NCI-H748 treated with DMSO at 0.1 percent for 48 hours (cell line): ENCODE data around the gene MYOCD.
"Not testable (repeated sequence)": the region's sequence is repeated elsewhere in the genome, so short reads cannot be mapped to it uniquely, and the experiment has no call there.

ENCODE experiments used
- DNase-seq: peaks from one replicate; lab custom pipeline; 2025; lab: John Stamatoyannopoulos, UW

The MYOCD gene, protein sequence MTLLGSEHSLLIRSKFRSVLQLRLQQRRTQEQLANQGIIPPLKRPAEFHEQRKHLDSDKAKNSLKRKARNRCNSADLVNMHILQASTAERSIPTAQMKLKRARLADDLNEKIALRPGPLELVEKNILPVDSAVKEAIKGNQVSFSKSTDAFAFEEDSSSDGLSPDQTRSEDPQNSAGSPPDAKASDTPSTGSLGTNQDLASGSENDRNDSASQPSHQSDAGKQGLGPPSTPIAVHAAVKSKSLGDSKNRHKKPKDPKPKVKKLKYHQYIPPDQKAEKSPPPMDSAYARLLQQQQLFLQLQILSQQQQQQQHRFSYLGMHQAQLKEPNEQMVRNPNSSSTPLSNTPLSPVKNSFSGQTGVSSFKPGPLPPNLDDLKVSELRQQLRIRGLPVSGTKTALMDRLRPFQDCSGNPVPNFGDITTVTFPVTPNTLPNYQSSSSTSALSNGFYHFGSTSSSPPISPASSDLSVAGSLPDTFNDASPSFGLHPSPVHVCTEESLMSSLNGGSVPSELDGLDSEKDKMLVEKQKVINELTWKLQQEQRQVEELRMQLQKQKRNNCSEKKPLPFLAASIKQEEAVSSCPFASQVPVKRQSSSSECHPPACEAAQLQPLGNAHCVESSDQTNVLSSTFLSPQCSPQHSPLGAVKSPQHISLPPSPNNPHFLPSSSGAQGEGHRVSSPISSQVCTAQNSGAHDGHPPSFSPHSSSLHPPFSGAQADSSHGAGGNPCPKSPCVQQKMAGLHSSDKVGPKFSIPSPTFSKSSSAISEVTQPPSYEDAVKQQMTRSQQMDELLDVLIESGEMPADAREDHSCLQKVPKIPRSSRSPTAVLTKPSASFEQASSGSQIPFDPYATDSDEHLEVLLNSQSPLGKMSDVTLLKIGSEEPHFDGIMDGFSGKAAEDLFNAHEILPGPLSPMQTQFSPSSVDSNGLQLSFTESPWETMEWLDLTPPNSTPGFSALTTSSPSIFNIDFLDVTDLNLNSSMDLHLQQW

DNA sequence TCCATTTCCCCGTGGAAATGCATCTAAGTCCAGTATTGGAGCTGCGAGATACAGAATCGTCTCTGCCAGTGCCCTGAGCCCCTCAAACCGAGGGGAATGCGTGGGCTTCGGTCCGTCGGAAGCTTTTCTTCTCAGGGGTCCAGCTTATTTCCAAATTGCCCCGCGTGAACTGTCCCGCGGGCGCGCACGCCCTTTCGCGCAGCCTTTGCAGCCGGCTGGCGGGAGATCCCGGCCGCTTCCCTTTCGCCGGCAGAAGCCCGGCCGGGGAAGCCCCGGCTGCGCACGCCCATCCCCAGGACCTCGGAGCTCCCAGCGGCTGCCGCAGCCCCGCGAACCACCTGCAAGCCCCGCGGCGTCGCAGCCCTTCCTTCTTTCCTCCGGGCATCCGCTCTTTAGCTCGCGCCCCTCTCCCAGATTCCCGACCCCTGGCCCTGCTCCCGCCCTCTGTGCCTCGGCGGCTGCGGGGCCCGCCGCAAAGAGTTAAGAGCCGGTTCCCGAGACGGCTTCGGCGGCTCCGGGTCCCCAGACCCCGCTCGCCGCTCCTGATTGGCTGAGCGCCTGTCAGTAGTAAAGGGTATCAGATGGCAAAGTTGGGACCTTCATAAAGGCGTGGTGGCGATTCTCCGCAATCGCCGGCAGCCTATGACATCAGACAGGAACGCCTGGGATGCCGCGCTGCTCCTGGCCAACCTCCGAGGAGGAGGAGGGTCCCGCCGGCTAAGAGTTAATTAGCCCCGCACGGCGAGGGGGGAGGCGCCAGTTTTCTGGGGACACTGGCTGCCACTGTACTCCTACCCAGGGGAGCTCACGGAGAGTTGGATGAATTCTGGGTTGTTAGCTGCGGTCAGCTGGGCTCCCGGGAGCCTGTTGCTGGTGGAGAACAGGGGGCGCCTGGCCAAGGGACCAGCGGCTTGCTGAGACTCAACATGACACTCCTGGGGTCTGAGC lies at the start of gene MYOCD:
TSS of gene MYOCD (plus strand) at position 628 of the 948 bp plus-strand sequence. CDS start at position 927, 299 bp downstream.
- peak; percentile 28 for DNase-seq

DNA sequence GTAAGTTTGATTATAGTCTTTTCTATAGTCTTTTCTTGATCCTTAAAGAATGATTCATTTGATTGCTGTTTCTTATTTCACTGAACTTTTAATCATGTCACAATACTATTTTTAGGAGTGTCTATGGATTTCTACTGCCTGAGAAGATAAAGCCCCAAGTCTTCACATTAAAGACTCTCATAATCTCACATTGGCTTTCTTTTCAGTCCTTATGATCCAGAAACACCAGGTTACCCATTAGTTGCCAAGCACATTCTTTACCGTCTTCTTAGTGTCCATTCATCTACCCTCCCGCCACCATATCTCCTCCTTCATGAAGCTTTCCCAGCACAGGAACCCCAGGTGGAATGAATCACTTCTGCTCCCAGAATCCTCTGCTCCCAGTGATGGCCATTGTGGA lies 49.5 kb upstream of the MYOCD start:
- DNase-seq = no peak

DNA sequence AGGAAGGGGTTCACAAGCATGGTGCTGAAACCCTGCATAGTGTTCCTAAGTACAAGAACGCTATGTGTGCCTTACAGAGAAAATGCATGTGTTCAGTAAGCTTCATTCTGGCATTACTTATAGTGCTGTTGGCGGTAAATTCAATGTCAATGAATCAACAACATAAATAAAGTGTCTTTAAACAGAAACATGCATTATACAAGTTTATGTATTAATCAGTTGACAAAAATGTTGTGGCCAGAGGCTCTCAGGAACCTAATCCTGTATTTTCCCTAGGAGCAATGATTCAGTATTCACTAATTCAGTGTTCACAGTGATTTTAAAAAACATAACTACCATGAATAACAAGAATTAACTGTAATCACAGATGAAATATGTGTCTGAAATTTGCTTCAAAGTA lies 47.1 kb upstream of the MYOCD start:
- no peak for DNase-seq

DNA sequence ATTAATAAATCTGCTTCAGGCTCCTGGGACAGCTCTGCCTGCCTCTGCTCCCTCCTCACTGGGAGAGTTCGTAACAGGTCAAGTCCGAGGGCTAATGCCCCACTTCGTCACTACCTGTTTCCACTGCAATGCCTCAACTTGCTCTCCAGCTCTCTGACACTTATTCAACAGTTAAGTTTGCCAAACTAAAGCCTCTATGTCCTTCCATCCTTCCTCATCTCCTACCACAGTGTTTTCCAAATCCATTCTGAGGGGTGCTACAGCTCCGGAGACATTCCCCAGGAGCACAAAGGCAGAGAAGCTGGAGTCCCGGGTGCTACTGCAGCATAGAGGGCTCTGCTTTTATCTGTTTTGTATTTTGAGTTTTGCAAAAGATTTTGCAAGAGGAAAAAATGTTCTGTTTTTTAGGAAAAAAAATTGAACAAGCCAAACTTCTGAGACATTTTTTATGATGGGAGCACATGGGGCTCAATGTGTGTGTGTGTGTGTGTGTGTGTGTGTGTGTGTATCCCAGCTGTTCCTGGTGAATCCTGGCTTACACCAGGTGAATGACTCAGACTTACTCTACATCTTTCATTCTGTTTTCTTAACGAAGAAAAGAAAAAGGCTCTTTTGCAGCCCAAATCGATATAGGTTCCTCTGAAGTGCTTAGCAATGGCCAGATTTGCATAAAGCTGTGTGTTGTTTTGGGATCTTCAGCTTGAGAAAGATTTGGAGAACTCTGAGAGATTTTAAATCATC lies 46.1 kb upstream of the MYOCD start:
- DNase-seq = no peak

DNA sequence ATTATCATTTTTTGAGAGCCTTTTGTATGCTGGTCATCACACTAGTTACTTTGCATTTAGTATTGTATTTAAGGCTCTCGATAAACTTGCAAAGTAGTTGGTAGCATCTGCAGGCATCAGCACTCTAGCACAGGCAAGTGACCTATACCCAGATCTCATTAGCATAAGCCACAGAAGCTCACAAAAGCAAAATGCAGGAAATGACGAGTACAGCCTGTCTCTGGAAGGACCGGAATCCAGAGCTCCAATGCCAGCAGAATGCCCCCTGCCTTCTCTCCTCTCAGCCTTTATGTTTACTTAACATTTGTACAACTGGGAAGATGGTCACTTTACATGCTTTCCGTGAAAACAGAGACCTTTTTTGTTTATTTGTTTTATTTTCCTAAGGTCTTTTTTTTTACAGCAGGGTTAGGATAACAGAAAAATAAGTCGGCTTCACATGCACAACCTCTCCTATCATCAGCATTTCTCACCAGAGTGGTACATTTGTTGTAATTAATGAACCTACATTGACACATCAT lies 45.4 kb upstream of the MYOCD start:
- DNase-seq = no peak

DNA sequence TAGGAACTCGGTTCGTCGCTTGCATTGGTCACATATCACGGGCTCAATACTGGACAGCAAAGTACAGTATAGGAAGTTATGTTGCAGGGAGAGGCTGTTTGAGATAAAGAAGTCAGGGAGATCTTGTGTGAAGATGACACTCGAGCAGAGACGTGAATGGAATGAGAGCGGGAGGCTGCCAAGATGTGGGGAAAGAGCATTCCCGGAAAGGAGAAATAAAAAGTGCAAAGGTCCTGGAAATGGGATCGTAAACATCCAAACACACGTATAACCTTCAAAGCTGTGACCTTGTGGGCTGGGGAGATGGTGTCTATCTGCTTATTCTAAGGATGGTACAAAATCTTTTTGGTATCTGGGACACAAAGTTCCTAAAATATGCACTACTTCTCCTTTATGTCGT lies 43.0 kb upstream of the MYOCD start:
- no peak for DNase-seq

DNA sequence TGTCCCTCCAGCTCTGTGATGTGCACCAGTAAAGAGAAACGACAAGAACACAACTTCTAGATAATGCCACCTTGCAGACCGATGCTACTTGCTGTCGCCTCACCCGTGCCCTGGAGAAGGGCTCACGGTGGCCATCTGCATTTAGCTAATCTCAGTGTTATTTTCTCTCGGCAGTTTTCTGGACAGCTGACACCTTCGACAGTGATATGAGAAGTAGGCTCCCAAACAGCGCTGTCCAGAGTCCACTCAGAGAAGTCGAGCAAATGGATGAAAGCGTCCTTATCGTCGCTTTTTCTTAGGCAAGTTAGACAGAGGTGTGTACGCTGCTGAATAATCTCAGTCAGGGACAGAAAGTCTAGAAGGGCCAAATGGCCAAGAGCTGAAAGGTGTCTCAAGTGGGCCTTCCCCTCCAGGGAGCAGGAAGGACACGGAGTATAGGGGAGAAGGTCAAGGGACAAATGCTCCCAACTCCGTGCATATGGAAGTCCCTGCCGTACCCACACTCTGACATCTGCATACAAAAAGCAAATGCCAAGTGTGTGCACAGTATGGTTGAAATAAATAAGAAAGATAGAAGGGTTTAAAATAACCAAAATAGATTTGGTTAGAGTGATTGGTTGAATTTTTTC lies 42.4 kb upstream of the MYOCD start:
- no peak for DNase-seq

DNA sequence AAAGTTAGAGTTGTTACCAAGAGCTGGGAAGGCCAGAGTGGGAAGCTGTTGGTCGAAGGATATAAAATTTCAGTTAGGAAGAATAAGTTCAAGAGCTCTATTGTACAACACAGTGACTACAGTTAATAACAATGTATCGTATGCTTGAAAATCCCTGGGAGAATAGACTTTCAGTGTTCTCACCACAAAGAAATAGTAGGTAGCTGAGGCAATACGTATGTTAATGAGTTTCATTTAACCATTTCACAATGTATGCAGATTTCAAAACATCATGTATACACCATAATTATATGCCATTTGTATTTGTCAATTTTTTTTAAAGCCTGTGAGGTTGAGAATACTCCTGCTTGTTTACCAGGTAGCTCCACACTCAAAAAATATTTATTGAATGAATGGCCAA lies 41.5 kb upstream of the MYOCD start:
- no peak for DNase-seq

DNA sequence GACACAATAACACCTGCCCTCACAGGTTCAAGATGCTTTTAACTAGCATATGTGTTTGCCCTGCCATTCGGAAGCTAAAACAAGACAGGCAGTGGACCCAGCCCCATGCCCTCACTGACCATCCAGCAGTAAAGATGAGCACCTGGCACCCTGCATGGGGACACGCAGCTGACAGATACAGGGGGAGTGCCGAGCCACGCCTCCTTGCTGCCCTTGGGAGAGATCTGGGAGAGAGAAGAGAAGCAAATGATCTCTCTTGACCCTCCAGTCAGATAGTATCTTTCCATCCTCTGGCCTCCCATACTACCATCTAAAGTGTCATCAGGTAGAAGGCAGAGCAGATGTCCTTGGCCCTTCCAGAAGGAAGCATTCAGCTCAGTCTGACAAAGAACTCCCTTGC lies 40.6 kb upstream of the MYOCD start:
- no peak for DNase-seq

DNA sequence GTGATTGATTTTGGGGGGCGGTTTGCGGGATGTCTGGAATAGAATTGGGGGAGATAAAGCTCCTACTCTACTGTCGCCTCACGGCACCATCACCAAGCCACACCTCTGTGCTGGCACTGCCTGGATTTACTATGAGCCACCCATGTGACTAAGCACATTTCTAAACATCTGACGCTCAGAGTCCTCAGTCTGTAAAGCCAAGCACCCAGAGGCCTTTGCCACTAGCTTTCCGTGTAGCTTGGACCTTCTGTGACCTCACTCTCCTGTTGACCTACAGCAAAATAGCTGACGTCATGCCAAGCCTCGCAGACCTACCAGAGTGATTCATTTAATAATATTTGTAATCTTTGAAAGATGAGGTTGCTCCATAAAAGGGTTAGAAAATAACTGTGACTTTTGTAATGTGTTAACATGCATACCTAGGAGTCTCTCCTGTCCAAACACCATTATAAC lies 38.5 kb upstream of the MYOCD start:
- DNase-seq = no peak

DNA sequence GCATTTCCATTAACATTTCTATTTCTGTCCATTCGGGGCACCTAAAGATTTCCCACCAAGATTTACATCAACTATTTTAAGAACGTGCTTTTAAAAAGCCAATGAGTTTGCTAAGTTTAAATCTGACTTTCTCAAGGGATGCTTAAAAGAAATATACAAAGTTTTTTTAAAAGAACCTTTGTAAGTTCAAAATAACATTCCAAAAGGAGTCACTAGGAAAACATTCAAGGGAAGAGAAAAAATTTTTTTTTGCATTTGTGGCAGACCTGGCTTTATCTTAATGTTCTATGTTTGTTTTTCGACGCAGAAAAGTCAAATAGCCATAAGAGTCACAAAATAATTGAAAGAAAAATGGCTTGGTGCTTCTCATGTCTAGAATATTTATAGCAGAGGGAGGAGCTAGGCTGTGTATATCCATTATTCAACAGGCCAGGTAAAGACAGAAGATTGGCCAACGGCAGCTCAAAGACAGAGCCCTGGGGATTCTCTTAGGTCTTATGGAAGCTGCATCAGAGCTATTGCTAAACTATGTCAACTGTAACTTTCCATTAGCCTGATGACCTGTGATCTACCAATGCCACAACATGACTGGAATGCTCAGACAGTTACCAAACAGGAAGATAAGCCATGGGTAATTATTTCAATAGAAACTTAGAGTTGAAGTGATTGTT lies 37.8 kb upstream of the MYOCD start:
- no peak for DNase-seq

DNA sequence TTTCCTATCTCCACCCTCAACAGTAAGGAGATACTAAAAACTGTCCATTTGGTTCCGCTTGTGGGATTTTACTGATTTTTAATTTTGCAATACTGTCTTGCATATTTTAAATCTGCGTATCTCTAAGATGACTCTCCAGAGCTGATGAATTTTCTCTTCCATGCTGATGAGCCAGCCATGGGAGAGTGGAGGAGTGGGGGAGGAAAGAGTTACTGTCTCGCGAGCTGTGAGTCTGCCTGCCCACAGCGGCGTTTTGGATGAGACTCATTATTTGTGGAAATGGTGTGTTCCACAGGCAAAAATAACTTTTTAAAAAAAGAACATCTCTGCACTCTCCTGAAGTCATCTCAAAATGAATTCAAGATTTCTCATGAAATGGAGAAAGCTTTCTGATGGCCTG lies 34.6 kb upstream of the MYOCD start:
- DNase-seq = no peak

DNA sequence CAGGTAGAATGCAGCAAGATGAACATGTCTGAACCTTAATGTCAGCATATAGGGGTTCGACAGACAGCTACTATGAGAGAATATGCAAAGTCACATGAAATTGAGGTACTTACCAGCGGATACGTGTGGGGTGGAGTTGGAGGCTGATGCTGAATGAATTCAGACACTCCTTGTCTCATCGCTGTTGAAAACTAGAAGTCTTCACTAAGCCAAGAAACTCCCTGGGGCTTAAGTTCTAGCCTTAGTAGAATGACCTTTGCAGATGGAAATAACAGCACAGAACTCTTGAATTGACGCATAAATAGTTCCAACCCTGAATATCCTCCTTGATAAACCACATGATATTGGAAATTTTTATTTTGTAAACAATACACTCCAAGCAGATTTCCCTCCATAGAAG lies 32.9 kb upstream of the MYOCD start:
- no peak for DNase-seq

DNA sequence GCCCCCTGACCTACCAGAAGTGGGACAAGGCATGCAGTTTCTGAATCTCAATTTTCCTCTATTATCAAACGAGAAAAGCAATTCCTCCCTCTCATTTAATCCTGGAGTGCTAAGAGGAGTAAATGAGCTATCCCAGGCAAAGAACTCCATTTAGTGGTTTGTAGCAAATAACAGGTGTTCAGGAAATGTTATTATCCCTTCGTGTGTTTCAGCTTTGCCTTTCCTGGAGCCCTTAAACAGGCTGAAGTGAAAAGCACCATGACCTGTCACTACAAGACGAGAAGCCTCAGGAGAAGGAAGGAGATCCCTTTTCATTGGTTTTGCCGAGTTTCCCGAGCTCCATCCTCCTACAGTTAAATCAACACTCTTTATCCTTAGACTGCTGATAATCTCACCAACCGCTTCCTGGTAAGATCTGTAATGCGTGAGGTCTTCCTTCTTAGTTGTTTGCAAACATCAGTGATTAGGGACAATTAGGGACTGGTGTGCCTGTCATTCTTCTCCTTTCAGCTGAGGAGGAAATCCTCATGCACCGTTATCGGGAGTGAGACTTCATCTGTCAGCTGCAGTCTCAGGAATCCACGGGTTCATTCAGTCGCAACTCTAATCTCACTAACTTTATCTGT lies 30.8 kb upstream of the MYOCD start:
- no peak for DNase-seq

DNA sequence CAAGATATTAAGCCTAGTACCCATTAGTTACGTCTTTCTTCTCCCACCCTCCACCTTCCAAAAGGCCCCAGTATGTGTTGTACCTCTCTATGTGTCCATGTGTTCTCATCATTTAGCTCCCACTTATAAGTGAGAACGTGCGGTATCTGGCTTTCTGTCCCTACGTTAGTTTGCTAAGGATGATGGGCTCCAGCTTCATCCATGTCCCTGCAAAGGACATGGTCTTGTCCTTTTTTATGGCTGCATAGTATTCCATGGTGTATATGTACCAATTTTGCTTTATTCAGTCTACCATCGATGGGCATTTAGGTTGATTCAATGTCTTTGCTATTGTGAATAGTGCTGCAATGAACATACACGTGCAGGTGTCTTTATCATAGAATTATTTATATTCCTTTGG lies 29.7 kb upstream of the MYOCD start:
- DNase-seq = not testable (repeated sequence)

DNA sequence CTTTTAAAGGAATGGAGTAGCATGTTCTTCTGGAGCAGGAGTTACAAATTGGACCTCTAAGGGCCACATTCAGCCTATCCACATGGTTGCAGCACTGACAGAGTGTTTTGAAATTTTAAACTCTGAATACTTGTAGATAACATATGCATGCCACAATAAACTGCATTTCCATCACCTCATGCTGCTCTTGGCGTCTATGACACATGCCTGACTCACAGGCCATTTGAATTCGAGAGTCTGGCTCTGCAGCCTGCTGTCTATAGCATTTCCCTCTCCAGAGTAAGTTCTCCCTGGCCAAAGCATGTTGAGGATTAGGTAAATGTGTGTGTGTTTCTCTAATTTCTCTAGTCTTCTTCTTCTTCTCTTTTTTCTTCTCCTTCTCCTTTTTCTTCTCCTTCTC lies 28.7 kb upstream of the MYOCD start:
- DNase-seq = no peak

DNA sequence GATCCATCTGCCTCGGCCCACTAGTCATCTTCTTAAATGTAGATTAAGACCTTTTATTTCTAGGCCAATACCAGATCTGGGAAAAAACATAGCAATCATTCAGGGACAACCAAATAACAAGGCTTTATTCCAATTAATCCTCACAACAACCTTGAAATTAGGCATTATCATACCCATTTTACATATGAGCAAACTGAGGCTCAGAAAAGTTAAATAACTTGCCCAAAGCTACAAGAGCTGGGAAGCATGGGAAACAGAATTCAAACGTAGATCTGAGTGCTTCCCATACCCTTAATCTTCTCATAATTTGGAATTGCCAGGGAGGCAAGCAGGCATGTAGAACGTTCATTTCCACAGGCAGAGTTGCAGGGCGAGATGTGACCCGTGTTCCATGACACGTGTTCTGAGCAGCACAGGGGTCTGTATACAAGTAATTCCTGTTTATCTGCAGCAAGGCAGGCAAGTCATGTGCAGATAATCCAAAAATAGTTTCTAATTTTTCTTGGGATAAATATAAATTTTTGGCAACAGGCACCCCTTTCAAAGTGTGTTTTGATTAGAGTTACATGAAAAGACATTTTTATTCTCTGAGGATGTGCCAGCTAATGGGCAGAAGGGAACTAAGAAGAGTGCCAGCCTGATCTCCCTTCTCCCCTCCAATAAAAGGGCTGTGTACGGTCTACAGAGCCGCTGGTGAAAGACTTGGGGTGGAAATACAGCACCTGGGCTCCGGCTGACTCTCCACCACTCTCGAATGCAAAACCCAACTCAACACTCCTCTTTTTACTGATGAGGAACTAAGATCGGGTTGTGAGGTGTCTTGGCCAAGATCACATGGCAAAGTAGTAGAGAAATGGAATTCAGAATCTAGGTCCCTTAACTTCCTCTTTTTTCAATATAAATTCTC lies 27.7 kb upstream of the MYOCD start:
- DNase-seq = no peak

DNA sequence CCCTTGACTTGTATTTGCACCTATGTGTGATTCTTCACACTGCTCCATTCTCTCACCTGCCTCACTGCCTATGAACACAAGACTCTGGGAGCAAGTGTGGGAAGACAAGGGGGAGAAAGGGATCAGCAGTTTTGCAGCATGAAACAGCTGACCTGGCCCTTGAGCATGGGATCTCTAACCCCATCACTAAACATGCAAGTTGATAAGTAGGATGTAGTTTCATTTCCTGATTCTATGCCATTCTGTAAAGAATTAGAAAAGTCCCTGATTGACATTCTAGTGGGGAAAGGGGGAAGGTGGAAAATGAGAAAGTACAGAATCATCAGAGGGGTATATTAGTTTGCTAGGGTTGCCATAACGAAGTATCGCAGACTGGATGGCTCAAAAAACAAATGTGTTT lies 25.3 kb upstream of the MYOCD start:
- no peak for DNase-seq
